H1 (cell line): ENCODE results near the gene C19orf44. TPM values are rescaled to one million over a fixed set of nuclear protein-coding genes. Genes with fewer than 3 reads are reported as not detected.

Experiments used
- SIN3A ChIP-seq, 2 experiments: IDR thresholded peaks in 1 of 2; conservative IDR thresholded peaks in 1 of 2; 2 replicates each; pipeline ENCODE4 v1.6.1; 2011 to 2012; ENCODE audit warnings: low read length in 2 of 2, improper control_type of control experiment in 1 of 2, low read depth in 1 of 2, mild to moderate bottlenecking in 1 of 2
- polyA plus RNA-seq, 7 experiments: library from polyadenylated mRNA; depleted of rRNA in 3 of 7; stranded (reverse) in 5 of 7; unstranded in 2 of 7; fragments of >200 nt in 5 of 7; fragments of 200-250 nt in 2 of 7; gene quantifications; 1 replicate in 5 of 7; 2 replicates in 1 of 7; 4 replicates in 1 of 7; pipeline versions ENCODE4 v1.2.1 to v1.2.3, GENCODE V29; 2011 to 2013; ENCODE audit warnings: missing spikeins in 2 of 7, mixed read lengths in 2 of 7
- total RNA-seq: library from RNA; stranded (reverse); fragmentation: NEBNext Ultra II Directional; extraction: Animal tissue kit (Norgen Biotek cat#: 25700); gene quantifications from 2 replicates; pipeline ENCODE4 v1.2.1, GENCODE V29; 2021

Gene C19orf44
- total and polyA plus RNA-seq, 2 of the 8 experiments (the other 6 are each of a cell fraction or from before 2014, with no cell fraction given): 2.1 to 4.5 TPM

DNA sequence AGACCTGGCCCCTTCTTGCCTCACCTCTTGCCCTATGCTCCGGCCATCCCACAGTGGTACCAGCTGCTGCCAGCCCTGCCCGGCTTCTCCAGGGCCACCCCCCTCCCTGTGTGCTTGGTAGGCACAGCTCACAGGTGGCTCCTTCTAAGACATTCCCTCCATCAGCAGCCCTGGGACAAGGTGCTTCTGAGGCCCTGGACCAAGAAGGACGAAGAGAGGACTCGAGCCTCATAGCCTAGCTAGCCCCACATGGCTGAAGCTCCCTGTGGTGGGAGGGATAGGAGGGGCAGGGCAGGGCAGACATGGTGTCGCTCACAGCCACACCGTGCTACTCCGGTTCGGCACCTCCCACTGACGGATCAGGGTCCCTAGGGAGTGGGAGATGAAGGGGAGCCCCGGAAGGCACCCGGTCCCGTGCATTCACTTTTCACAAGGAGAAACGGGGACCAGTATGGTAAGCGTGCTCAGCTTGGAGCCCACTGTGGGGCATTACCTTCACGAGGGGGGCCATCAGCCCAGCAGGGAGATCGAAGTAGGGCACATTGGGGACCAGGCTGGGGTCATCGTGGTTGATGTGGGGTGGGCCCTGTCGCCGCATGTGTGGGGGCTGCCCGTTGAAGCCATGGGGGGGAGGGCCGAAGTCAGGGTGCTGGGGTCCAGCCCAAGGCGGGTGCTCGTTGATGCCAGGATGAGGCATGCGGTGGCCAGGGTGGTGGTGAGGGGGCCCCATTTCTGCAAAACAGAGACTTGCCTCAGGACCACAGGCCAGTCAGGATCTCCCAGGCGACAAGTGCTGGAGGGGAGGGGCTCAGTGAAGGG lies 26.6 kb downstream of the C19orf44 start (continued):
- TF ChIP-seq SIN3A (conservative IDR thresholded peaks at IDR 0.05 in 1 of 2, IDR thresholded peaks at IDR 0.05 in 1 of 2; ENCODE audit: low read depth in 1 of 2, low read length in 2 of 2): no peak
